ENCODE results near the gene RSAD2. TPM values are rescaled to one million over a fixed set of nuclear protein-coding genes. Genes with fewer than 3 reads are reported as not detected.

RSAD2 gene
- total RNA-seq, 1 donor from 2014 or later: 3.4 TPM

DNA sequence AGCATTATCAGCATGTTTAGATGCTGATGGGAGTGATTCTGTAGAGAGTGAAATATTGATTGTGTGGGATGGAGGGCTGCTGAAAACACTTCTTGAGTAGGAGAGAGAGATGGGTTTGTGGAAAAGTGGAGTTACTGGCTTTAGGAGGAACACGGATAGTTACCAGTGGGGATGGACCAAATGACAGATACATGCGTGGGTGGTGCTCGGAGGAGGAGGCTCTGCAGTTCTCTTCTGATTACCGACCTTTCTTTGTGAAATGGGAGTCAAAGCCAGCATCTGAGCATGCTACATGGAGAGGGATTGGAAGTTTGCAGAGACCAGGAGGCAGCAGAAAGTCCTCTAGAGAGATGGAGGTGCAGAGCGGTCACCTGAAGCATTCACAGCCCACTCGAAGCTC lies 65.9 kb downstream of the RSAD2 start:
- TF ChIP-seq, protein P1, sequence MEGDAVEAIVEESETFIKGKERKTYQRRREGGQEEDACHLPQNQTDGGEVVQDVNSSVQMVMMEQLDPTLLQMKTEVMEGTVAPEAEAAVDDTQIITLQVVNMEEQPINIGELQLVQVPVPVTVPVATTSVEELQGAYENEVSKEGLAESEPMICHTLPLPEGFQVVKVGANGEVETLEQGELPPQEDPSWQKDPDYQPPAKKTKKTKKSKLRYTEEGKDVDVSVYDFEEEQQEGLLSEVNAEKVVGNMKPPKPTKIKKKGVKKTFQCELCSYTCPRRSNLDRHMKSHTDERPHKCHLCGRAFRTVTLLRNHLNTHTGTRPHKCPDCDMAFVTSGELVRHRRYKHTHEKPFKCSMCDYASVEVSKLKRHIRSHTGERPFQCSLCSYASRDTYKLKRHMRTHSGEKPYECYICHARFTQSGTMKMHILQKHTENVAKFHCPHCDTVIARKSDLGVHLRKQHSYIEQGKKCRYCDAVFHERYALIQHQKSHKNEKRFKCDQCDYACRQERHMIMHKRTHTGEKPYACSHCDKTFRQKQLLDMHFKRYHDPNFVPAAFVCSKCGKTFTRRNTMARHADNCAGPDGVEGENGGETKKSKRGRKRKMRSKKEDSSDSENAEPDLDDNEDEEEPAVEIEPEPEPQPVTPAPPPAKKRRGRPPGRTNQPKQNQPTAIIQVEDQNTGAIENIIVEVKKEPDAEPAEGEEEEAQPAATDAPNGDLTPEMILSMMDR (conservative IDR thresholded peaks at IDR 0.05): no peak
- DNase-seq (ENCODE audit: extremely low spot score, unreplicated experiment): no peak
- no peaks in the 10 kb centered on the region for H3K9me3 Mint-ChIP-seq
- no peaks in the 10 kb centered on the region for H3K27me3 Mint-ChIP-seq
- H3K4me1 Mint-ChIP-seq (ENCODE audit: unreplicated experiment): peaks cover 6% of the 10 kb centered on the region
- H3K27ac Mint-ChIP-seq: no peak overlapping the region
- no peak overlapping the region for H3K4me3 Mint-ChIP-seq
- H3K36me3 Mint-ChIP-seq: peaks cover 40% of the 10 kb centered on the region

DNA sequence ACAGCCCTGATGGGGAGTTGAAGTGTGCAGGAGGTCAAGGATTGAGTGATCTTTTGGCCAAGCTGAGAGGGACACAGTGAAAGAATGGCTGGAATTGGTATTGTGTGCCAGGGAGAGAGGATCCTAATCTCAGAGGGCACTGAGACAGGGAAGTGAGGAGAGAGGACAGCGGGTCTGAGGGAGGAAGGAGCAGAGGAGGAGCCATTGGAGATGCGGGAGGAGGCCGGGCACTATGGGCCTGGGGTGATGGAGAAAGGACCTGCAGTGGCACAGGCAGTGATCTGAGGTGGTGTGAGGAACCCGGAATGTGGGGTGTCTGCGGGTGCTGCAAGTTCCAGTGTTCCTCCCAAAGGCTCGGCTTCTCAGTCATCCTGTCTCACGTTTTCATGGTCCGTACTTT lies 66.4 kb downstream of the RSAD2 start:
- no peaks in the 10 kb centered on the region for H3K9me3 Mint-ChIP-seq
- no peaks in the 10 kb centered on the region for H3K27me3 Mint-ChIP-seq
- TF ChIP-seq, protein P1 (conservative IDR thresholded peaks at IDR 0.05): no peak
- DNase-seq (ENCODE audit: extremely low spot score, unreplicated experiment): no peak
- peaks cover 7% of the 10 kb centered on the region for H3K4me1 Mint-ChIP-seq (ENCODE audit: unreplicated experiment)
- no peak overlapping the region for H3K27ac Mint-ChIP-seq
- H3K36me3 Mint-ChIP-seq: peaks cover 43% of the 10 kb centered on the region
- no peak overlapping the region for H3K4me3 Mint-ChIP-seq

DNA sequence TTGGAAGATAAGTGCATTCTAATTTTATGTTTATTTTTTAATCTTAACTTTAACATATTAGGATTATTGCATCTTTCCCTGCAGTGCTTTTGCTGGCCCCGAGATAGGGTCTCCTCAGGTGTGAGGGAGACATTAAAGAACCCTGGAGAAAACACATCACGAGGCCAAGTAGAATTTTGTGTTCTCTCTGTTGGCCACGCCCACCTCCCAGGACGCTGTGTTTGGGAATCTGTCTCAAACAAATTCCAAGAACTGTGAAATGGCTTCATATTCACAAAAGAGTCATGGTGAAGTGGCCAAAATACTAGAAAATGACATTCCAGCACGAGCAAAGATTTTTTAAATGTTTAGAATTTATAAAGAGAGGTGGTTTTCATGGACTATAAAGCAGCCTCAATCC lies 67.0 kb downstream of the RSAD2 start:
- Mint-ChIP-seq H3K9me3 (no peaks in the 10 kb centered on the region), H3K36me3 (peaks cover 43% of the 10 kb centered on the region), H3K4me1 (ENCODE audit: unreplicated experiment) (peaks cover 7% of the 10 kb centered on the region), H3K27me3 (no peaks in the 10 kb centered on the region), H3K27ac (no peak overlapping the region), H3K4me3 (no peak overlapping the region)
- DNase-seq (ENCODE audit: extremely low spot score, unreplicated experiment): no peak
- TF ChIP-seq, protein P1 (conservative IDR thresholded peaks at IDR 0.05): no peak

DNA sequence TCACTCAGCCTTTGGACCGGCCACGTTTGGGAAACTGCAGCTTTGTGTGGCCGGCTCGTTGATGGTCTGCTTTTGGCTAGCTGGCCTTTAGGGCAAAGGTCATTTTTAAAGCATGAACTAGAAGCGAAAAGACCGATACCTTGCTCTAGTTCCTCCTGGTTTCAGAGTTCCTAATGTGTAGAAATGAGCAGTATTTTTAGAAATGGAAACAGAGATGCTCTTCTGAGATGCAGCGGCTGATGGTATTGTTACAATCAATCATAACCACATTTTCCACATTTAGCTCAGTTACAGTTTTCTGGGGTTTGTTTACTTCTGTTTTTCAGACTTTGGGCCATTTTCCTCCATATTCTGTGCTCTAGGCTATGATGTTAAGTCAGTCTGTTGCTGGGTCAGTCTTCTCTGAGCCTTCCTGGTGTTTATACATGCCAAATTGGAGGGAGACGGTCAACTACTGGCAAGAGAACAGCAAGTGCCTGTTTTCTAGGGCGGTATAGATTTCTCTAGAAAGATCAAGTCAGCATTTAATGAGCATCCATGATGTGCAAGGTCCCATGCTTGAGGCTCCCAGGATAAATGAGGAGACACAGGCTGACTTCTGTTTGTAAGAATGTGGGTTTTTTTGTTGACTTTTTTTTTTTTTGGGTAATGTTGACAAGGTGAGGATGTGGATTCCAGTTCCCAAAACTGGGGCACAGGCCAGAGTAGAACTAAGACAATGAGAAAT lies 67.7 kb downstream of the RSAD2 start:
- Mint-ChIP-seq H3K36me3 (peaks cover 43% of the 10 kb centered on the region), H3K27ac (no peak overlapping the region), H3K4me1 (ENCODE audit: unreplicated experiment) (peaks cover 7% of the 10 kb centered on the region), H3K4me3 (no peak overlapping the region), H3K9me3 (no peaks in the 10 kb centered on the region), H3K27me3 (no peaks in the 10 kb centered on the region)
- TF ChIP-seq, protein P1 (conservative IDR thresholded peaks at IDR 0.05): no peak
- no peak for DNase-seq (ENCODE audit: extremely low spot score, unreplicated experiment)

DNA sequence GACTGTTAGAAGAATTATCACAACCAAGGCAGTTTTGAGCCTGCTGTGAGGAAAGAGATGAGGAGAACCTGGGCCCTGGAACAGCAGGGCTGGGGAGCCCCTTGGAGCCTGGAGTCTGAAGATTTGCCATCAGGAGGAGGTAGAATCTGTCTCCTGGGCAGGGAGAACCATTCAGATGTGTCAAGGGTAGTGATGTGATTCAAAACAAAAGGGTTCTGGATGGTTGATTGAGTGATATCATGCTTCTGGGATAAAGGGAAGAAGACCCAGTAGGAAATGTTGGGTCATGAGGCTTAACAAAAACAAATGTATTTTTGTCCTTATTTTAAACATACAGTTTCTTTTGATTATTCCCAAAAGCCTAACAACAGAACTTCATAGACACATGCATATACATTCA lies 68.2 kb downstream of the RSAD2 start:
- no peaks in the 10 kb centered on the region for H3K27me3 Mint-ChIP-seq
- TF ChIP-seq, protein P1 (conservative IDR thresholded peaks at IDR 0.05): no peak
- H3K9me3 Mint-ChIP-seq: no peaks in the 10 kb centered on the region
- peaks cover 7% of the 10 kb centered on the region for H3K4me1 Mint-ChIP-seq (ENCODE audit: unreplicated experiment)
- H3K27ac Mint-ChIP-seq: no peak overlapping the region
- DNase-seq (ENCODE audit: extremely low spot score, unreplicated experiment): no peak
- no peak overlapping the region for H3K4me3 Mint-ChIP-seq
- H3K36me3 Mint-ChIP-seq: peaks cover 43% of the 10 kb centered on the region
